Measurements from ENCODE around the gene CLEC2A.

DNA sequence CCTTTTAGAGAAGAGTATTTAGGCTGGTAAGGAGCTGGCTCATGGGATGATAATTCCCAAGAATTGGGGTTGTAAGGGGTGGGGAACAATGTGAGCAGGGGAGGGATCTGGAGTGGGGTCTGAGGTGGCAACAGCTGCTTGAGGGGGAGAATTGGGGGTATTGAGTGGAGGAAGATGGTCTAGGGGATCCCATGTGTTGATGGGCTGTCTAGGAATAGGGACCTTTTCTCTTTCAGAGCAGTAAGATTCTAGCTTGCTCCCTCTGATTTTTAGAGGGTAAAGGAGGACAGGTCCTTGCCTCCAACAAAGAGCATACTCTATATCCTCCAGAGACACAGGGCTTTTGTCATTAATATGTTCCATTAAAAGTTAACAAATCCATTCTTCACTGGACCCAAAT is 22.4 kb downstream of the CLEC2A start:
- TF ChIP-seq, protein P1, sequence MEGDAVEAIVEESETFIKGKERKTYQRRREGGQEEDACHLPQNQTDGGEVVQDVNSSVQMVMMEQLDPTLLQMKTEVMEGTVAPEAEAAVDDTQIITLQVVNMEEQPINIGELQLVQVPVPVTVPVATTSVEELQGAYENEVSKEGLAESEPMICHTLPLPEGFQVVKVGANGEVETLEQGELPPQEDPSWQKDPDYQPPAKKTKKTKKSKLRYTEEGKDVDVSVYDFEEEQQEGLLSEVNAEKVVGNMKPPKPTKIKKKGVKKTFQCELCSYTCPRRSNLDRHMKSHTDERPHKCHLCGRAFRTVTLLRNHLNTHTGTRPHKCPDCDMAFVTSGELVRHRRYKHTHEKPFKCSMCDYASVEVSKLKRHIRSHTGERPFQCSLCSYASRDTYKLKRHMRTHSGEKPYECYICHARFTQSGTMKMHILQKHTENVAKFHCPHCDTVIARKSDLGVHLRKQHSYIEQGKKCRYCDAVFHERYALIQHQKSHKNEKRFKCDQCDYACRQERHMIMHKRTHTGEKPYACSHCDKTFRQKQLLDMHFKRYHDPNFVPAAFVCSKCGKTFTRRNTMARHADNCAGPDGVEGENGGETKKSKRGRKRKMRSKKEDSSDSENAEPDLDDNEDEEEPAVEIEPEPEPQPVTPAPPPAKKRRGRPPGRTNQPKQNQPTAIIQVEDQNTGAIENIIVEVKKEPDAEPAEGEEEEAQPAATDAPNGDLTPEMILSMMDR (IDR thresholded peaks at IDR 0.05 in 8 of 11, conservative IDR thresholded peaks at IDR 0.05 in 3 of 11) = no peak
- no peak for TF ChIP-seq POLR2A (IDR thresholded peaks at IDR 0.05)
- no peak for TF ChIP-seq POLR2AphosphoS5 (IDR thresholded peaks at IDR 0.05)

All from spleen (tissue), 7 donors.